Mammary epithelial cell (primary cell): ENCODE results near the gene REST.

ENCODE experiments used
- EZH2 ChIP-seq: IDR thresholded peaks from 2 replicates; pipeline ENCODE4 v1.6.1; 2012; ENCODE audit warnings: low read length, inconsistent platforms, borderline replicate concordance
- TF ChIP-seq, protein P1 (sequence below), 2 donors: IDR thresholded peaks in 1 of 2; conservative IDR thresholded peaks in 1 of 2; 2 replicates each; pipeline ENCODE4 v1.5.1; 2011 to 2012; ENCODE audit warnings: inconsistent platforms in 2 of 2, low read length in 2 of 2, mild to moderate bottlenecking in 2 of 2, control low read depth in 1 of 2, low read depth in 1 of 2; ENCODE audit not compliant: insufficient read depth in 1 of 2; ENCODE audit errors: extremely low read depth in 1 of 2

DNA sequence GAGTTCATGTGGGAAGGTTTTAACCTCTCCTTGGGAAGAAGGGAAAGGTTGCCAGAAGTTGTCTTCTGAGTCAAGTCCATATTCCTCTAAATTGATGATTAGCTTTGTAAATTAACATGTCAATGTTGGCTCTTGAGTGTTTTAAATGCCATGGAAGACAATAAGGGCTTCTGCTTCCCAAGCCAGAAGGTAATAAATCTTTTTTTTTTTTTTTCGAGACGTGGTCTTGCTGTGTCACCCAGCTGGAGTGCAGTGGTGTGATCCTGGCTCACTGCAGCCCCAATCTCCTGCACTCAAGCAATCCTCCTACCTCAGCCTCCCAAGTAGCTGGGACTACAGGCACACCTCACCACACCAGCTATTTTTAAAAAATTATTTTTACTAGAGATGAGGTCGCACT, 5.0 kb upstream of the REST start:
- TF ChIP-seq, protein P1, sequence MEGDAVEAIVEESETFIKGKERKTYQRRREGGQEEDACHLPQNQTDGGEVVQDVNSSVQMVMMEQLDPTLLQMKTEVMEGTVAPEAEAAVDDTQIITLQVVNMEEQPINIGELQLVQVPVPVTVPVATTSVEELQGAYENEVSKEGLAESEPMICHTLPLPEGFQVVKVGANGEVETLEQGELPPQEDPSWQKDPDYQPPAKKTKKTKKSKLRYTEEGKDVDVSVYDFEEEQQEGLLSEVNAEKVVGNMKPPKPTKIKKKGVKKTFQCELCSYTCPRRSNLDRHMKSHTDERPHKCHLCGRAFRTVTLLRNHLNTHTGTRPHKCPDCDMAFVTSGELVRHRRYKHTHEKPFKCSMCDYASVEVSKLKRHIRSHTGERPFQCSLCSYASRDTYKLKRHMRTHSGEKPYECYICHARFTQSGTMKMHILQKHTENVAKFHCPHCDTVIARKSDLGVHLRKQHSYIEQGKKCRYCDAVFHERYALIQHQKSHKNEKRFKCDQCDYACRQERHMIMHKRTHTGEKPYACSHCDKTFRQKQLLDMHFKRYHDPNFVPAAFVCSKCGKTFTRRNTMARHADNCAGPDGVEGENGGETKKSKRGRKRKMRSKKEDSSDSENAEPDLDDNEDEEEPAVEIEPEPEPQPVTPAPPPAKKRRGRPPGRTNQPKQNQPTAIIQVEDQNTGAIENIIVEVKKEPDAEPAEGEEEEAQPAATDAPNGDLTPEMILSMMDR (conservative IDR thresholded peaks at IDR 0.05 in 1 of 2, IDR thresholded peaks at IDR 0.05 in 1 of 2; ENCODE audit: extremely low read depth in 1 of 2, insufficient read depth in 1 of 2, low read depth in 1 of 2, low read length in 2 of 2), result no peak
- no peak for TF ChIP-seq EZH2
